Measurements from ENCODE around the gene TACC3.
A peak's percentile ranks its signal among the peaks of the same experiment; 100 is the strongest.

Gene TACC3

GRCh38 chr4:1778642-1779392 is 57.5 kb downstream of the TACC3 start:
- DNase-seq, result no peak

DNA sequence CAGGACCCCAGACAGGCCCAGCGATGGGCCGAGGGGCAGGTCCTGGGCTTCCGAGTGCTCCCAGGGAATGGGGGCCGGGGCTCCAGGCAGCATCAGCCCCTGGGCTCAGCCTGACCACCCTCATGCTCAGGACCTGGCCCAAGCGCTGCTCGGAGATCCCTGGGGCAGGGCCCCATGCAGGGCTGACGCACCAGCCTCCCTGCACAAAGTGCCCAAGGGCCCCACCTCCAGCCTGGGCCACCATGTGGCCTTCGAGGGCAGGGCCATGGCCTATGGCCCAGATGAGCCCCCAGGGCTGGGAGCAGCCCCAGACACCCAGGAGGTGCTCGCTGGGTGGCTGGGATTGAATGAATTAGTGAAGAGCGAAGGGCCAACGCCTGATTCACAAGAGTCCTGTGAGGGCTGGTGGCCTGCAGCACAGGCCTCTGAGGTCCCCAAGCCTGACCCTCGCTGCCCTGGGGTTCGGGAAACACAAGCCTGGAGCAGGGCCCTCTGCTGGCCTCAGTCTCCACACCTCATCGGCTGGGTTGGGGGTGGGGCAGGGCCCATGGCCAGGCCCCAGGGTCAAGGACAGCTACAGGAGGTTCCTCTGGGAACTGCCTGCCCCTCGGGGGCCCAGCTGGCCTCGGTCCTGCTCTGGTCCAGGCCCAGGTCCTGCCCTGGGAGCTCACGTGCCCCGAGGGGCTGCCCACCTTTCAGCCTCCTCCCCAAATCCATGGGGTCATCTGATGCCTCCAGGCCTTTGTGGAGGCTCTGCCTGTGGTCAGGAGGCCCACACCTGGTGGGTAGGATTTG is 58.5 kb downstream of the TACC3 start:
- DNase-seq, result no peak

DNA sequence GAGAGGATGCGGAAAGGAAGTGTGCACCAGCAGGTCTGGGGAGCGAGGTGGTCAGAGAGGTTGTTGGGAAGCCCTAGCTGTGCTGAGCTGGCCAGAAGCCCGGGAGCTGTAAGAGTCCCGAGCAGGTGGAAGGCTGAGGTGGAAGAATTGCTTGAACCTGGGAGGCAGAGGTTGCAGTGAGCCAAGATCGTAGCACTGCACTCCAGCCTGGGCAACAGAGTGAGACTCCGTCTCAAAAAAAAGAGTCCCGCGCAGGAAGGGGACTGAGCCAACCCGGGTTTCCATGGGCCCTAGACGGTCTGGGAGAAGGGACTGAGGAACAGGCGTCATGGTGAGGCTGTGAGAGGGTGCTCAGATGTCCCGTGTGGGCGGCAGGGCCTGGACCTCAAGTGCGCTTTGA is 59.1 kb downstream of the TACC3 start:
- no peak for DNase-seq

DNA sequence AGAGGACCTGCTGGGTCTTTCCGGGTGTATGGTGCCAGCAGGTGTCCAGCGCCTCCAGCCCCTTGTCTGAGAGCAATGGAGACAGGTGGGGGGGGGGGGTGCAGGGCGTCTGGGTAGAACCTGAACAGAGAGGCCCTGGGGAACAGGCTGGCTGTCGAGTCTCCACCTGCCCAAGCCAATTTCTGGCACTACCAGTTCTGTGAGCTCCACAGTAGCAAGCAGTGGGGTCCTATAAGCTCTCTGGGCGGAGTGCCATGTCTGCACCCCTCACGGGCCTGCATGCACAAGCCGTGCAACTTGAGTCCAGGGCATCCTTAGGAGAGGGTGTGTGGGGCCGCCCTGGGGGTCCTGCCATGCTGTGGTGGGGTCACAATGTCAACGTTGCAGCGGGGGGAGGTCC is 61.7 kb downstream of the TACC3 start:
- no peak for DNase-seq

- no peak for DNase-seq
Observed at GRCh38 chr4:1783970-1784369, 62.6 kb downstream of the TACC3 start.

DNA sequence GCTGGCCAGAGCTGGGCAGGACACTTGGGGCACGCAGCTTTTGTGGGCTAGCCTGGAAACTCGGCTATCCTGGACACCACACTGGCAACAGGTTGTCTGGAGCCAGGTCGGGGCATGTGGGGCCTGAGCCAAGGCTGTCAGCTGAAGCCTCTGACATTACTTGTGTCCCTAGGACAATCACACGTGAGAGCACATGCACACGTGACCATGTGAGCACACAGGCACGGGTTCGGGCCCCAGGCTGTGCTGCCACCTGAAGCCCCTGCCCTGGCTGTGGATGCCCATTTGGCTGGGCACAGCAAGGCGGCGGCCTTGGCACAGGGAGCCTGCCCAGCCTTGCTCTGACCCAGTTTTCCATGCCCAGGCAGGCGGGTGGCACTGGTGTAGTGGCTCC is 63.1 kb downstream of the TACC3 start:
- no peak for DNase-seq

- DNase-seq, result no peak
Observed at GRCh38 chr4:1784789-1785591, 63.7 kb downstream of the TACC3 start.

- DNase-seq, result no peak
Observed at GRCh38 chr4:1785592-1785991, 64.3 kb downstream of the TACC3 start.

GRCh38 chr4:1786544-1787362 is 65.4 kb downstream of the TACC3 start:
- no peak for DNase-seq

- DNase-seq, result no peak
Observed at GRCh38 chr4:1787411-1788077, 66.2 kb downstream of the TACC3 start.

DNA sequence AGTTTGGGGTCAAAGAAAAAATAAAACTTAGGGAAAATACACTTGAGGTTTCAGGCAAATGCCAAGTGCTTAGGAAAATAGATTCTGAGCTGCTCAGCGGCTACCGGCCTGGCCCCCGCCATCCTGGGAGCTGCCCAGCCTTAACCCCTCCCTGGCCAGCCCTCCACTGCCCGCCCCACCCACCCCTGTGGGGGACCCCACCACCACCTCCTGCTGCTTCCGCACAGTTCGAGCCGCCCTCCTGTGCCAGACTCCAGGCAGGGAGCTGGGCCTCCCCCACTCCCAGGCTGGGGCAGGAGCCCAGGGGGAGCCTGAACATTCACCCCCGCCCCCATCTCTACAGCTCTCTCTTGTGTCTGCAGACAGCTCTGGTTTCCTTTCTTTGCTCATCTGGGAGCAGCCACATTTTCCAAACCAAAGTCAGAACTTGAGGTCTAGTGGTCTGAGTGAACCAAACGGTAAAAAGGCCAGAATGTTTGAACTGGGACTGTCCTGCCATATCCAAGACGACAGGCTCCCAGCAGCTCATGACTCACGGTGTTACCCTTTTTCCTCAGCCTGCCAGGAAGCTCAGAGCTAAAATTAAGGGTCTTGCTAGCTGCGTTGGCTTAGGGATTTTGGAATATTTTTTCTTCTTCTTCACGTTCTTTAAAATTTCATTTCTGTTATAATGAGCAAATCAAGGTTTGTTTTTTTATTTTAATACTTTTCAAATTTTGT is 67.1 kb downstream of the TACC3 start:
- no peak for DNase-seq

DNA sequence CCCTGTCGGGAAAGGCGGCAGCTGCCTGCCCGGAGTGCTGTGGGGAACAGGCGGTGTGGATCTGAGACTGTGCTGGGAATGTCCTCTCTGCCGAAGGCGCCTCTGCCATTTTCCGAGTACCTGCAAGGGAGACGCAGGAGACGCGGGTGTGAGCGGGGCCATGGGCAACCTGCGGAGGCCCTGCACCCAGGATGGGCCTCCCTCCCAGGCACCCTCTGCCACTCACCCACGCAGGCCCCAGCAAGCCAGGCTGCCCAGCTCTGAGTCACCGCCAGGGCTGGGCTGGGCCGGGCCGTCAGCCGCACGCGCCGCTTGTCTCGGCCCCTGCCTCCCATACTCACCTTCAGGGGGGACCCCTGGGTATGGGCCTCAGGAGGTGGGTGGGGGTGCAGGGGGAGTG is 68.2 kb downstream of the TACC3 start:
- DNase-seq, result no peak

DNA sequence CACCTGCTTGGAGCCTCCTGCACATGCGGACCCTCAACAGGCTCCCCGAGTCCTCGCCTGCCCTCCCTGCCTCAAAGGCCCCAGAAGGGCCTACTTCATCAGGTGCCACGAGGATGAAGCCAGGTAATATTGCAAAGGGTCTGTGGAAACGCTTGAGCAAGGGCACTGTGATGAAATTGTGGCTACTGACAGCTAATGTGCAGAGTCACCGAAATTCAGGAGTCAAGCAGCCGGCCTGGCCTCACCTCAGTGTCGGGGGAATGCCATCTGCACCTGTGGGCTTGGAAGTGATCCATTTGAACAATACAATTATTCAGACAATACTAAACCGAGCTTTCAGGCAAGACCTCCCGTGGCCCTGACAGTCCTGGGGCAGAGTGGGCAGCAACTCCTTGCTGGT is 68.7 kb downstream of the TACC3 start:
- no peak for DNase-seq

DNA sequence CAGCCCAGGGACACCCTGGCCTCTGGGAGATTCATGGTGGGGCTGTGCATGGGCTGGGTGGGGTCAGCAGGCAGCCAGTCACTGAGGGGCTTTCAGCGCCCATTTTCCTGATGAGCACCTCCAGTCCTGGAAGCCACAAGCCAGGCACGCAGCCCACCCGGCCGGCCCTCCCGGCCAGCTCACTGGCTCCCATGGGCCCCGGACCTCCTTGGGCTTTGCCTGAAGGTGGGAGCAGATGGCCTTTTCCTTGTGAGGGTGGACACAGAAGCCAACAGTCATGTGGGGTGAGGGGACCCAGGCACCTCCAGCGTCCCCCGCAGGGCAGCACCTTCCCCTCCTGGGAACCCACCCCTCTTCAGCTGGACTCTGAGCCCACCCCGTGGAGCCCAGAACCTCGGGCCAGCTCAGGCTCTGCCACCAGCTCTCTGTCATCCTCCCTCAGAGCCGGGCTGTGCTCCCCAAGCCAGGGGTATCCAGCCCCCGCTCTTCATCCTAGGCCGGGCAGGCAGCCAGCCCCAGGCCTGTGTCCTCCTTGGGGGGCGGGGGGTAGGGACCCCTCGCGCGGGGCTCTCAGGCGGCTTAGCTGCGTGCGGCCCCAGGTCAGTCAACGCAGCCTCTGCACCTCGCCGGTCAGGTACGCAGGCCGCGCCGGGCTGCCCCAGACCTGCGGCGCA is 71.0 kb downstream of the TACC3 start:
- no peak for DNase-seq

- no peak for DNase-seq
Observed at GRCh38 chr4:1792832-1793495, 71.6 kb downstream of the TACC3 start, which contains the start of gene FGFR3. TSS of gene FGFR3 (plus strand) at chr4:1793293. CDS start at chr4:1793935, 642 bp downstream.

DNA sequence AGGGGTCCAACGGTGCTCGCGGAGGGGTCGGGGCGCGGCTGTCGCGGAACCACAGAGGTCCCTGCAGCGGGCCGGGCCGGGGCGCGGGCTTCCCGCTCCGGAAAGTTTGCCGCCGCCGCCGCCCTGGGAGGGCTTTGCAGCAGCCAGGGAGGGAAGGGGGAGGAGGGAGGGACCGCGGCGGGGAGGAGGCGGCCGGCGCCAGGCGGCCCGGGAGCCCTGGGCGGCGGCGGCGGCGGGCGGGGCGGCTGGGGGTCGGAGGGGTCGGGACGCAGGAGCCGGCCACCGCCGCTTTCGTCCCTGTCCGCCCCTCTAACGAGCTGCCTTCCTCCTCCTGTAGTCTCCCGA is 72.1 kb downstream of the TACC3 start:
- peak in 1 of 2 experiments; percentile 16 for DNase-seq

DNA sequence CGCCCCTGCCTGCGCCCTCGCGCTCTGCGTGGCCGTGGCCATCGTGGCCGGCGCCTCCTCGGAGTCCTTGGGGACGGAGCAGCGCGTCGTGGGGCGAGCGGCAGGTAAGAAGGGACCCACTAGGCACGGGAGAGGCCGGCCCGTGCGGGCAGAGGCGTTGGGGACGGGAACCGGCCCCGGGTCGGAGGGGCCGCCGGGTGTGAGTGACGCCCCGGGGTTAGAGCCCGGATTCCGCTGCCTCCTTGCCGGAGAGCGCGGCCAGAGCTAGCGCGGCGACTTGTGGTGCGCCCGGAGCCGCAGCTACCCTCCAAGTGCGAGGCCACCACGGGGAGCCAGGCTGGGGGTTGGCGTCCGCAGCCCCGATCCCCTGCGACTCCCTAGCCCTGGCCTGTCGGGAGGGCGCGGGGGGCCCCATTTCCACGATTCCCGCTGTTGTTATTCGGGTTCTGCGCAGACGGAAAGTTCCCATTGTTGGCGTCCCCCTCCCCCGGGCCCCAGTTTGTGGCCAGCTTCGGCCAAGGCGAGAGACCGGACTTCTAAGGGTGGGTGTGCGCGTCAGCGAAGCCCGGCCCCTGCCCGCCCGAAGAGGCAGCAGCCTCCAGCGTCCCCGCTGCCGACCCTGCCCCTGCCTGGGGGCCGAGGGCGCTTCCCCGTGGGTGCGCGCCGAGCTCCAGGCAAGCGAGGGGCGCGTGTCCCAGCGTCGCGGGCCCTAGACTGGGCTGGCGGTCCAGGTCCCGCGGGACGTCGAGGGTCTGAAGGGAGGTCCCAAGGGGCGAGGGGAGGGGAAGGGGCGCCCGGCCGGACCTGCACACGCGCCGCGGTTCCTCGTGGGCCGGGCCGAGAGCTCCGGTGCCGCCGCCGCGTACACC is 72.9 kb downstream of the TACC3 start:
- DNase-seq, result no peak
